ENCODE measurements around the gene PCDHGA4. TPM values are rescaled to one million over a fixed set of nuclear protein-coding genes. Genes with fewer than 3 reads are reported as not detected.

The PCDHGA4 gene
- total RNA-seq, 1 experiment from 2014 or later = 0.07 TPM

GRCh38 chr5:141403387-141403786, 48.6 kb downstream of the PCDHGA4 start:
- TF ChIP-seq, protein P1, sequence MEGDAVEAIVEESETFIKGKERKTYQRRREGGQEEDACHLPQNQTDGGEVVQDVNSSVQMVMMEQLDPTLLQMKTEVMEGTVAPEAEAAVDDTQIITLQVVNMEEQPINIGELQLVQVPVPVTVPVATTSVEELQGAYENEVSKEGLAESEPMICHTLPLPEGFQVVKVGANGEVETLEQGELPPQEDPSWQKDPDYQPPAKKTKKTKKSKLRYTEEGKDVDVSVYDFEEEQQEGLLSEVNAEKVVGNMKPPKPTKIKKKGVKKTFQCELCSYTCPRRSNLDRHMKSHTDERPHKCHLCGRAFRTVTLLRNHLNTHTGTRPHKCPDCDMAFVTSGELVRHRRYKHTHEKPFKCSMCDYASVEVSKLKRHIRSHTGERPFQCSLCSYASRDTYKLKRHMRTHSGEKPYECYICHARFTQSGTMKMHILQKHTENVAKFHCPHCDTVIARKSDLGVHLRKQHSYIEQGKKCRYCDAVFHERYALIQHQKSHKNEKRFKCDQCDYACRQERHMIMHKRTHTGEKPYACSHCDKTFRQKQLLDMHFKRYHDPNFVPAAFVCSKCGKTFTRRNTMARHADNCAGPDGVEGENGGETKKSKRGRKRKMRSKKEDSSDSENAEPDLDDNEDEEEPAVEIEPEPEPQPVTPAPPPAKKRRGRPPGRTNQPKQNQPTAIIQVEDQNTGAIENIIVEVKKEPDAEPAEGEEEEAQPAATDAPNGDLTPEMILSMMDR (IDR thresholded peaks at IDR 0.05; ENCODE audit: unreplicated experiment) = no peak
- BruUV-seq (replicated peaks) = no TSS peak
- no peak for DNase-seq
- Mint-ChIP-seq H3K36me3 (ENCODE audit: insufficient read depth, unreplicated experiment) (peaks cover 38% of the 10 kb centered on the region), H3K4me1 (ENCODE audit: low read depth, unreplicated experiment) (peaks cover 22% of the 10 kb centered on the region), H3K27me3 (ENCODE audit: unreplicated experiment) (no peaks in the 10 kb centered on the region), H3K27ac (ENCODE audit: unreplicated experiment) (no peak overlapping the region), H3K9me3 (ENCODE audit: low read depth, unreplicated experiment) (peaks cover 11% of the 10 kb centered on the region), H3K4me3 (ENCODE audit: low read depth, unreplicated experiment) (peak overlapping the region; percentile 95)
- intact Hi-C loops (cut with micrococcal nuclease; ENCODE audit: unreplicated experiment) = loop anchor here (2.0 to 5.0 kb wide), 2 partner anchors 74 to 181 kb away; partner anchors contain the start of genes PCDHB14 and PCDHGC3
- CTCF ChIA-PET = interaction anchor here (1.0 to 1.9 kb wide), 9 partner anchors 72 to 617 kb away, joined by 3 to 22 read pairs (median 5); partner anchors contain the start of genes PCDHA1 and PCDHGC3

Other genes with a start within 250 kb of the PCDHGA4 start
- gene PCDHB4, start 233.2 kb upstream of the PCDHGA4 start, total RNA-seq (2022) = not detected in 2 replicates
- not detected in 2 replicates for gene PCDHB5, start 219.8 kb upstream of the PCDHGA4 start, total RNA-seq (2022)
- gene PCDHB6, start 205.0 kb upstream of the PCDHGA4 start, total RNA-seq (2022) = not detected in 2 replicates
- gene PCDHB7, start 182.4 kb upstream of the PCDHGA4 start, total RNA-seq (2022) = 0.26 and 0.37 TPM in 2 replicates
- gene PCDHB8, start 177.2 kb upstream of the PCDHGA4 start, total RNA-seq (2022) = 0.21 and 0.61 TPM in 2 replicates
- gene PCDHB16, start 172.6 kb upstream of the PCDHGA4 start, total RNA-seq (2022) = 0.35 and 0.66 TPM in 2 replicates
- gene PCDHB9, start 167.9 kb upstream of the PCDHGA4 start, total RNA-seq (2022) = 2.4 and 3.5 TPM in 2 replicates
- 1.0 and 1.2 TPM in 2 replicates for gene PCDHB10, start 162.7 kb upstream of the PCDHGA4 start, total RNA-seq (2022)
- 0.83 and 0.85 TPM in 2 replicates for gene PCDHB11, start 155.4 kb upstream of the PCDHGA4 start, total RNA-seq (2022)
- 1.3 and 1.6 TPM in 2 replicates for gene PCDHB12, start 146.3 kb upstream of the PCDHGA4 start, total RNA-seq (2022)
- 0.86 and 1.1 TPM in 2 replicates for gene PCDHB13, start 141.1 kb upstream of the PCDHGA4 start, total RNA-seq (2022)
- 5.7 and 6.3 TPM in 2 replicates for gene PCDHB14, start 131.7 kb upstream of the PCDHGA4 start, total RNA-seq (2022)
- gene PCDHB15, start 109.6 kb upstream of the PCDHGA4 start, total RNA-seq (2022) = 1.1 and 1.4 TPM in 2 replicates
- 0.26 and 0.27 TPM in 2 replicates for gene SLC25A2, start 51.0 kb upstream of the PCDHGA4 start, total RNA-seq (2022)
- gene TAF7, start 34.2 kb upstream of the PCDHGA4 start, total RNA-seq (2022) = 73.2 and 79.6 TPM in 2 replicates
- 0.29 TPM in 1 of 2 replicates, not detected in the other for gene PCDHGA1, start 24.5 kb upstream of the PCDHGA4 start, total RNA-seq (2022)
- gene PCDHGA2, start 16.3 kb upstream of the PCDHGA4 start, total RNA-seq (2022) = not detected in 2 replicates
- gene PCDHGA3, start 11.2 kb upstream of the PCDHGA4 start, total RNA-seq (2022) = not detected in 2 replicates
- gene PCDHGB1, start 4.9 kb upstream of the PCDHGA4 start, total RNA-seq (2022) = 0.19 and 0.20 TPM in 2 replicates
- 0.34 and 0.38 TPM in 2 replicates for gene PCDHGB2, start 5.0 kb downstream of the PCDHGA4 start, total RNA-seq (2022)
- 0.10 and 0.12 TPM in 2 replicates for gene PCDHGA5, start 9.1 kb downstream of the PCDHGA4 start, total RNA-seq (2022)
- 1.2 and 1.6 TPM in 2 replicates for gene PCDHGB3, start 15.2 kb downstream of the PCDHGA4 start, total RNA-seq (2022)
- 0.71 and 0.80 TPM in 2 replicates for gene PCDHGA6, start 18.9 kb downstream of the PCDHGA4 start, total RNA-seq (2022)
- 0.73 and 0.90 TPM in 2 replicates for gene PCDHGA7, start 27.7 kb downstream of the PCDHGA4 start, total RNA-seq (2022)
- 7.0 and 8.2 TPM in 2 replicates for gene PCDHGB4, start 32.7 kb downstream of the PCDHGA4 start, total RNA-seq (2022)
- 0.95 and 1.1 TPM in 2 replicates for gene PCDHGA8, start 37.6 kb downstream of the PCDHGA4 start, total RNA-seq (2022)
- 9.1 and 12.4 TPM in 2 replicates for gene PCDHGB5, start 42.9 kb downstream of the PCDHGA4 start, total RNA-seq (2022)
- gene PCDHGA9, start 47.8 kb downstream of the PCDHGA4 start, total RNA-seq (2022) = 16.0 and 18.1 TPM in 2 replicates
- gene PCDHGB6, start 53.0 kb downstream of the PCDHGA4 start, total RNA-seq (2022) = 9.6 and 13.4 TPM in 2 replicates
- gene PCDHGA10, start 58.0 kb downstream of the PCDHGA4 start, total RNA-seq (2022) = 2.6 and 3.7 TPM in 2 replicates
- 9.8 and 13.6 TPM in 2 replicates for gene PCDHGB7, start 62.7 kb downstream of the PCDHGA4 start, total RNA-seq (2022)
- gene PCDHGA11, start 66.0 kb downstream of the PCDHGA4 start, total RNA-seq (2022) = 2.3 and 2.8 TPM in 2 replicates
- 2.1 and 2.9 TPM in 2 replicates for gene PCDHGA12, start 75.5 kb downstream of the PCDHGA4 start, total RNA-seq (2022)
- gene PCDHGC3, start 120.9 kb downstream of the PCDHGA4 start, total RNA-seq (2022) = 49.4 and 73.0 TPM in 2 replicates
- gene PCDHGC4, start 130.0 kb downstream of the PCDHGA4 start, total RNA-seq (2022) = 1.2 and 2.2 TPM in 2 replicates
- 1.5 and 2.1 TPM in 2 replicates for gene PCDHGC5, start 134.1 kb downstream of the PCDHGA4 start, total RNA-seq (2022)